BE2C (cell line): ENCODE data around the gene CCDC172.

Experiments used
- DNase-seq: peaks from one replicate; pipeline ENCODE4 v3.0.0-alpha.2; 2020
- H3K27me3 ChIP-seq: fragments of 250-450 bp; sonication (Bioruptor Pico); 2 replicates; pipeline ENCODE4 v1.5.1; 2020; ENCODE audit warnings: mild to moderate bottlenecking
- H3K36me3 ChIP-seq: fragments of 250-450 bp; sonication (Bioruptor Pico); 2 replicates; pipeline ENCODE4 v1.5.1; 2020; ENCODE audit warnings: mild to moderate bottlenecking
- H3K4me1 ChIP-seq: fragments of 250-450 bp; sonication (Bioruptor Pico); 2 replicates; pipeline ENCODE4 v1.5.1; 2020
- H3K4me3 ChIP-seq: 2 replicates; pipeline ENCODE4 v1.5.1; 2011; ENCODE audit warnings: low read depth, low read length
- H3K9me3 ChIP-seq: fragments of 250-450 bp; sonication (Bioruptor Pico); 2 replicates; pipeline ENCODE4 v1.5.1; 2020
- TF ChIP-seq, protein P1 (sequence below): IDR thresholded peaks from 2 replicates; pipeline ENCODE4 v1.5.1; 2012; ENCODE audit warnings: mild to moderate bottlenecking, low read depth, low read length

CCDC172 gene

DNA sequence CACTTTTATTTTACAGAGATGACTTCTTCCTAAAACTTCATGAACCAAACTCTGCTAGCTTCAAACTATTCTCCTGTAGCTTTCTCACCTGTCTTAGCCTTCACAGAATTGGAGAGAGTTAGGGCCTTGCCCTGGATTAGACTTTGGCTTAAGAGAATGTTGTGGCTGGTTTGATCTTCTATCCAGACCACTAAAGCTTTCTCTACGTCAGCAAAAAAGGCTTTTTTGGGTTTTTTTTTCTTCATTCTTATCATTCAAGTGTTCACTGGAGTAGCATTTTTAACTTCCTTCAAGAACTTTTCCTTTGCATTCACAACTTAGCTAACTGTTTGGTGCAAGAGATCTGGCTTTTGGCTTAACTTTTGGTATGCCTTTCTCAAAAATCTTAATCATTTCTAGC lies 19.3 kb upstream of the CCDC172 start:
- Histone ChIP-seq H3K27me3 (no peaks in the 10 kb centered on the region), H3K36me3 (no peaks in the 10 kb centered on the region), H3K4me3 (no peak overlapping the region), H3K9me3 (no peaks in the 10 kb centered on the region), H3K4me1 (no peaks in the 10 kb centered on the region)
- TF ChIP-seq, protein P1, sequence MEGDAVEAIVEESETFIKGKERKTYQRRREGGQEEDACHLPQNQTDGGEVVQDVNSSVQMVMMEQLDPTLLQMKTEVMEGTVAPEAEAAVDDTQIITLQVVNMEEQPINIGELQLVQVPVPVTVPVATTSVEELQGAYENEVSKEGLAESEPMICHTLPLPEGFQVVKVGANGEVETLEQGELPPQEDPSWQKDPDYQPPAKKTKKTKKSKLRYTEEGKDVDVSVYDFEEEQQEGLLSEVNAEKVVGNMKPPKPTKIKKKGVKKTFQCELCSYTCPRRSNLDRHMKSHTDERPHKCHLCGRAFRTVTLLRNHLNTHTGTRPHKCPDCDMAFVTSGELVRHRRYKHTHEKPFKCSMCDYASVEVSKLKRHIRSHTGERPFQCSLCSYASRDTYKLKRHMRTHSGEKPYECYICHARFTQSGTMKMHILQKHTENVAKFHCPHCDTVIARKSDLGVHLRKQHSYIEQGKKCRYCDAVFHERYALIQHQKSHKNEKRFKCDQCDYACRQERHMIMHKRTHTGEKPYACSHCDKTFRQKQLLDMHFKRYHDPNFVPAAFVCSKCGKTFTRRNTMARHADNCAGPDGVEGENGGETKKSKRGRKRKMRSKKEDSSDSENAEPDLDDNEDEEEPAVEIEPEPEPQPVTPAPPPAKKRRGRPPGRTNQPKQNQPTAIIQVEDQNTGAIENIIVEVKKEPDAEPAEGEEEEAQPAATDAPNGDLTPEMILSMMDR: no peak
- DNase-seq: no peak

DNA sequence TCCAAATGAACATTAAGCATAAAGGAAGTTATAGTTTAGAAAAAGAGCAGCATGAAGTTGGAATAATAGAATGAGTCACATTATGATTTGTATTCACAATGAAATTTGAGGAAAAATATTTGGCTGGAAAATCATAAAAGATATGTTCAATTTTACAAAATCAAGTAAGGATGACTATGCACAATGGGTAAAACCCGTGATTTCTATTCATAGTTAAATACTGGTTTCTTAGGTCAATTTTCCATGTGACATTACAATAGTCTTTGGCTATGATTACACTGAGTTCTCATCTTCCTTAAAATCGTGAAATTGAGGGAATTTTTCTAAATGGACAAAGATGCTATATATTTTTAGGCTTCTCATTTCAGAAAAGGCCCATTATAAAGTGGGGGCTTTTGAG lies 17.4 kb upstream of the CCDC172 start:
- no peaks in the 10 kb centered on the region for H3K9me3 ChIP-seq
- no peak for DNase-seq
- H3K4me3 ChIP-seq: no peak overlapping the region

DNA sequence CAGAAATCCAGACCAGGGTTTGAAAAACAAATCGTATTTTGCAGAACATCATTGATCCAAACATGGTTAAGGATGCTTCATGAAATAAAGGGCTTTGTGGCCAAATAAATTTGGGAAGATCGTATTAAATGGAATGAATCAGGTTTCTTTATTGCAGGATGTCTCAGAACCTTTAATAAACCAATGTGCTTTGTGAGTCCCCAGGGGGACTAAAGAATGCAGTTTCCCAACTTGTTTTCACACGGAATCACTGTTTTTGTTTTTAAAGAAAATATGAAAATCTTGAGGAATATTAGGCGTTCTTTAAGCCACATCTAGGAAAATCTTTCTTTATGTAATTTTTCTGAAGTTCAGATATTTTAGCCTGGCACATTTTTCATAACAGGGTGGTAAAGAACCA lies 16.8 kb upstream of the CCDC172 start:
- Histone ChIP-seq H3K9me3 (no peaks in the 10 kb centered on the region), H3K4me3 (no peak overlapping the region), H3K27me3 (no peaks in the 10 kb centered on the region), H3K36me3 (no peaks in the 10 kb centered on the region), H3K4me1 (no peaks in the 10 kb centered on the region)
- DNase-seq: no peak
- TF ChIP-seq, protein P1: no peak

More for the DNA sequence above, 17.4 kb upstream of the CCDC172 start:
- H3K27me3 ChIP-seq: no peaks in the 10 kb centered on the region
- no peaks in the 10 kb centered on the region for H3K36me3 ChIP-seq
- H3K4me1 ChIP-seq: no peaks in the 10 kb centered on the region
- TF ChIP-seq, protein P1: no peak

DNA sequence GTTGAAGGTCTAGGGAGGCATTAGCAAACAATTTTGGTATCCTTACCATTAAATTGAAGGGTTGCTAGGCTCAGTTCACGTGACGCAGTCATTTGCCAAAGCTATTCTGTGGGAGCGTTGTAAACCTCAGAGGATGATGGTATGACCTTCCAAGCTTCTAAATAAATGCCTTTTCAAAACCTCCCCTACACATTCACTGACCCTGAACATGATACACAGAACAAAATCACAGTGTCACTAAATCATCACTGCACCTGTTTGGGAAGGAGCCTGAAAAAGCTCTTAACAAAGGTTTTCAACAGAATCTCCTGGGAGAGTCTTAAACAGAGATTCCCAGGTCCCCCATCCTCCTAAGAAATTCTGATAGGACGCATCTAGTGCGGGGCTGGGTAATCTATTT lies 13.2 kb upstream of the CCDC172 start:
- DNase-seq: no peak
- H3K9me3 ChIP-seq: no peaks in the 10 kb centered on the region
- no peaks in the 10 kb centered on the region for H3K36me3 ChIP-seq
- TF ChIP-seq, protein P1: no peak
- no peak overlapping the region for H3K4me3 ChIP-seq
- no peaks in the 10 kb centered on the region for H3K27me3 ChIP-seq
- H3K4me1 ChIP-seq: no peaks in the 10 kb centered on the region

DNA sequence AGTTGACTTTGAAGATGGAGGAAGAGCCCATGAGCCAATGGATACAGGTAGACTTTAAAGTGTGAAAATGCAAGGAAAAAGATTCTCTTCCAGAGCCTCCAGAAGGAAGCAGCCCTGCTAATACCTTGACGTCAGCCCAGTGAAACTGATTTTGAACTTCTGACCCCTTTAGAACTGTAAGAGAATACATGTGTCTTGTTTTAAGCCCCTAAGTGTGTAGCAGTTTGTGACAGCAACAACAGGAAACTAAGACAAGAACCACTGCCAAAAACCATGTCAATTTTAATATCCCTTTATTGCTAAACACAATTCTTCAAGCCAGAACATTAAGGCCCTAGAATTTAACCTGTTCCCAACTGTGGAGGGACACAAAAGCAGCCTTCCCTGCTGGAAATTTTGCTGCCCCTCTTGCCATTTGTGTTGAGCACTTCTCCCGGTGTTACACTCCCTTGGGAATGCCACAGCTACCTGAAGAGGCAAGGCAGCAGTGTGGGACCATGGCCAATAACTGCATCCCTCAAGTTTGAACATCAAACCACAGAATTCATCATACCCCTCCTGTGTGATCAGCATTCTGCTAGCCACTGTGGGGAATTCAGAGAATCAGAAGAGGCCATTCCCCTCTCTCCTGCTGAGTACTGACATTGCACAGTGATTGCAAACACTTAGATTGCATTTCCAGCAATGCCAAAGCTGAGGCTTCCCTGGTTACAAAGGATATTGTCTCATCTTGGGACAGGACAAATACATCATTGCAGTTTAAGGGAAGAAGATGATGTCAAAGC lies 12.3 kb upstream of the CCDC172 start:
- no peak for DNase-seq
- Histone ChIP-seq H3K36me3 (no peaks in the 10 kb centered on the region), H3K4me3 (no peak overlapping the region), H3K27me3 (no peaks in the 10 kb centered on the region), H3K4me1 (no peaks in the 10 kb centered on the region), H3K9me3 (no peaks in the 10 kb centered on the region)
- TF ChIP-seq, protein P1: no peak

DNA sequence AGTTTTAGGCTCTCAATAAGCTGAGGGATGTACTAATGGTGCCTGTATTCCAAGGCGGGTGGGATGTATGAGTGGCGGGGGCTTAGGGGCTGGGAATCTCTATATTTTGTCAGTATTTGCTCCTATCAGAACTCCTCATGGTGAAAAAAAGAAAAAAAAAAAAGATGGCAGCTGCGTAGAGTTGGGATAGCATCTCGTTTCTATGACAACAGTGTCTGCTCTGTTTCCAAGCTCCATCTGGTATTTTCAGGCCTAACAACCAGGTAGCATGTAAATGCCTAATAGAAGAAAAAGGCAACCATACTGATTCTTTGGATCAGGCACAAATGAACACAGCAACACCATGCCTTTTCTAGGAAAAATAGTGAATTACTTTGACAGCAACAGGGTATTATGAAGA lies 11.7 kb upstream of the CCDC172 start:
- DNase-seq: no peak
- Histone ChIP-seq H3K4me1 (no peaks in the 10 kb centered on the region), H3K27me3 (no peaks in the 10 kb centered on the region), H3K9me3 (no peaks in the 10 kb centered on the region), H3K4me3 (no peak overlapping the region), H3K36me3 (no peaks in the 10 kb centered on the region)
- TF ChIP-seq, protein P1: no peak
